GM12865 (cell line): ENCODE results near the gene MED13L.

ENCODE experiments used
- DNase-seq: peaks from one replicate; pipeline ENCODE4 v3.0.0; 2010; ENCODE audit warnings: low read depth
- H3K4me3 ChIP-seq: 2 replicates; pipeline ENCODE4 v1.5.1; 2011; ENCODE audit warnings: mild to moderate bottlenecking, low read depth, low read length, control low read depth
- TF ChIP-seq, protein P1 (sequence below): IDR thresholded peaks from 2 replicates; pipeline ENCODE4 v1.5.1; 2011; ENCODE audit warnings: low read length, control low read depth, low read depth, inconsistent platforms; ENCODE audit not compliant: insufficient read depth; ENCODE audit errors: missing control alignments

The MED13L gene

DNA sequence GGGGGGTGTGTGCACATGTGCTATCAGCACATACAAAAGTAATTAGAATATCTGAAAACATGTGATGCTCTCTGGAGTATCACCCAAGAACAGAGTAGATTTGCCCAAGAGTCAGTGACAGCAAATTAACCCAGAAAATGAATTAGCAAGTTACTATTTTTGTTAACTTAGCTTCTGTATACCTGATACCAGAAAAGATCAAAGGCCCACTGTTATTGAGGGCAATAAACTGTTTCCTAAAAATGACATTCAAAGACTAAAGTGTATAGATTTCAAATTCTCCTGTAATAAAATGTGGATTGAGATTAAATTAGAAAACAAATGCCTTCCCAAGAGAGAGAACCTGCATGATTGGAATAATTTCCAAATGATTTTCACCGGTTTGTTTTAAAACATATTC, 184.7 kb downstream of the MED13L start:
- TF ChIP-seq, protein P1, sequence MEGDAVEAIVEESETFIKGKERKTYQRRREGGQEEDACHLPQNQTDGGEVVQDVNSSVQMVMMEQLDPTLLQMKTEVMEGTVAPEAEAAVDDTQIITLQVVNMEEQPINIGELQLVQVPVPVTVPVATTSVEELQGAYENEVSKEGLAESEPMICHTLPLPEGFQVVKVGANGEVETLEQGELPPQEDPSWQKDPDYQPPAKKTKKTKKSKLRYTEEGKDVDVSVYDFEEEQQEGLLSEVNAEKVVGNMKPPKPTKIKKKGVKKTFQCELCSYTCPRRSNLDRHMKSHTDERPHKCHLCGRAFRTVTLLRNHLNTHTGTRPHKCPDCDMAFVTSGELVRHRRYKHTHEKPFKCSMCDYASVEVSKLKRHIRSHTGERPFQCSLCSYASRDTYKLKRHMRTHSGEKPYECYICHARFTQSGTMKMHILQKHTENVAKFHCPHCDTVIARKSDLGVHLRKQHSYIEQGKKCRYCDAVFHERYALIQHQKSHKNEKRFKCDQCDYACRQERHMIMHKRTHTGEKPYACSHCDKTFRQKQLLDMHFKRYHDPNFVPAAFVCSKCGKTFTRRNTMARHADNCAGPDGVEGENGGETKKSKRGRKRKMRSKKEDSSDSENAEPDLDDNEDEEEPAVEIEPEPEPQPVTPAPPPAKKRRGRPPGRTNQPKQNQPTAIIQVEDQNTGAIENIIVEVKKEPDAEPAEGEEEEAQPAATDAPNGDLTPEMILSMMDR, result no peak
- H3K4me3 ChIP-seq, result no peak overlapping the region
- DNase-seq, result no peak

DNA sequence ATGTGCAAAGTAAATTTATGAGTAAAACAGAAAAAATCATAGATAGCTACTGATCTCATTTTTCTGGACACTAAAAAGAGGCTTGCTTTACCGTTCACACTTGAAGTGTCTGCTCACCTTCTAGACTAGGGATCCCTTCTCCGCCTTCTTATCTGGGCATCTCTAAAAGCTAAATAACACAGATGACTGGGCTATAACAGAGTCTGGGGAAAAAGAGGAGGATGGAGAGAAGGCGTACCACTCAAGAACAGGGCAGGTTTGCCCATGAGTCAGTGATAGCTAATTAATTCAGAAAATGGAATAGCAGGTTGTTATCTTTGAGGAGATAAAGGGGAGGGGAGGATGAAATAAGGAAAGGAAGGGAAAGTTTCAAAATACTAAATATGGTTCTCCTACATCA, 185.3 kb downstream of the MED13L start:
- DNase-seq, result no peak
- H3K4me3 ChIP-seq, result no peak overlapping the region
- TF ChIP-seq, protein P1, result no peak

DNA sequence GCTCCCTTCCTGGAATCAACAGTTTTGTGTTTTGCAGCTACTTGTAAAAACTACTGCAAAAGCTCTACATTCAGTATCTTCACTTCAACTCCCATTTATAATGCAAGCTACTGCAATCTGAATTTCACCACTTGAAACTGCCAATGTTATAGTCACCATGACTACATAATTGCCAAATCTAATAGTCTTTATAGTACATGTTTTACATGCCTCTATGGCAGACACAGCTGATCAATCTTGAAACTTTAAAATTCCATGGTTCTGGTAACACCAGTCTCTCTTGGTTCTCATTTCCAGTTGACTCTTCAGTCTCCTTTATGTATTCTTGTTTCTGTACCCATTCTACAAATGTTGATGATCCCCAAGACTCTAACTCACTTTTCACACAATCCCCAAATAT, 185.9 kb downstream of the MED13L start:
- no peak for DNase-seq
- TF ChIP-seq, protein P1, result no peak
- no peak overlapping the region for H3K4me3 ChIP-seq

DNA sequence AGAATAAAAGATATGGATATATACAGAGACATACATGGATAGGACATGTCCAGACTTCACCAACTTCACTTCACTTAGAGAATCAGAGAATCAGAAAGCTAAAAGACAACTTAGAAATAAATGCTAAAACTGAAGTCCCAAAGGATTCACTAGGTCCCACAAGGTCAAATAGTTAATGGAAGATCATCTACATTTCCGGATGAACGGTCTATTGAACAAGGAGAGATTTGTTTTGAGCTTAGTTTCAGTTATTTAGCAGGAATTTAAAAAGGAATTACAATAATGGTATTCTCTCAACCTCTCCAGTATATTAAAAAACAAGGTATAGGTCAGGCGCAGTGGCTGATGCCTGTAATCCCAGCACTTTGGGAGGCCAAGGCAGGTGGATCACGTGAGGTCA, 187.0 kb downstream of the MED13L start:
- no peak for DNase-seq
- H3K4me3 ChIP-seq, result no peak overlapping the region
- TF ChIP-seq, protein P1, result no peak

DNA sequence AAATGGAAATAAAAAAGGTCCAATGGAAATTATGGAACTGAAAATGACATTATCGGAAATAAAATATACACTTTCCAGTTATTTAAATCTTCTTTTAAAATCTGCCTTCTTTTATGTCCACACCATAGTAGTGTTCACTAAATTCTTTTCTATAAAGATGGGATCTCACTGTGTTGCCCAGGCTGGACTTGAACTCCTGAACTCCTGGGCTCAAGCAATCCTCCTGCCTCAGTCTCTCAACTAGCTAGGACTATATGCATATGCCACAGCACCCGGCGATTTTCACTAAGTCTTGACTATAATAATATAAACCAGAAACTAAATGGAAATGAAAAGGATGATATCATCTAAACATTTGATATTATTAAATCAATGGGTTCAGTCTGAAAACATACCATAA, 188.4 kb downstream of the MED13L start:
- H3K4me3 ChIP-seq, result no peak overlapping the region
- TF ChIP-seq, protein P1, result no peak
- no peak for DNase-seq

DNA sequence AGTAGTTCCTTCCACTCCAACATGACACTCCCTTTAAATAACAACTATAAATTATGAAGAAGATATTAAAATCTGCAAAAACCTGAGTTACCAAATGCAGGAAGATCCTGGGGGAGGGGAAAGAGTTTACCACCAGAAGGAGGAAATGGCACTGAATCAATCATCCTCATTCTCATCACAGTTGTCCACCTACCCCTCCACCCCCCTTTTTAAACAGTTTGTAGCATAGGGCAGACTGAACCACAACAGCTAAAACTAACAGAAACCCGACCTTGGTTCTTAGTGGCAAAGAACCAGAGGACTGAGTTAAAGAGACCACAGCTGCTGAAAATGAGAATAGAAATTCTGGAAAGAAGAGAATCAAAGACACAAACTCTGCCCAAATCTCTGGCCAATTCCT, 189.5 kb downstream of the MED13L start:
- DNase-seq, result peak; percentile 57
- H3K4me3 ChIP-seq, result no peak overlapping the region
- TF ChIP-seq, protein P1, result no peak

DNA sequence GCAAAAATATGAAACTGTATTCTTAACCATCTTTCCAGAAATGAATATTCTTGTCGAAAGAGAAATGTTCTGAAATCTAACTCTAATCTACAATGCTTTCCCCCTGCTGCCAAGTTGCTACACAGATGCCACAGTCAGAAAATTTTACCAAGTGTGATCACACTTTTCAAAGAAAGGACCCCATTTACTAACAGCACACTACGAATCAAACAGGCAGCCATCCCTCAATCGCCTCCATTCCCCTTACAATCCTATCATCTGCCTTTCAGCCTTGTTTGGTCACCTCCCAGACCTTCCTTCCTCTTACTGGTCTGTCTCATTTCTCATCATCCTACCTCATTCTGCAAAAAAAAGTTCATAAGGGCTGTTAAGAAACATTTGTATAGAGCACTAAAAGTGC, 190.1 kb downstream of the MED13L start:
- no peak overlapping the region for H3K4me3 ChIP-seq
- peak; percentile 16 for DNase-seq

More for the DNA sequence above, 190.1 kb downstream of the MED13L start:
- TF ChIP-seq, protein P1, result no peak
